Trophoblast cell (in vitro differentiated cells and primary cell): Measurements from ENCODE around the gene GPR132.
A peak's percentile ranks its signal among the peaks of the same experiment; 100 is the strongest.
"Not testable (repeated sequence)": the region's sequence is repeated elsewhere in the genome, so short reads cannot be mapped to it uniquely, and the experiment has no call there.

Source experiments
- DNase-seq, 2 donors: peaks; one replicate each; pipeline ENCODE4 v3.0.0-alpha.2; 2016
- H2AFZ ChIP-seq: 2 replicates; pipeline ENCODE4 v1.6.1; 2013; ENCODE audit warnings: low read length, moderate library complexity, mild to moderate bottlenecking; ENCODE audit not compliant: insufficient read depth, poor library complexity
- H2AK5ac ChIP-seq: 2 replicates; pipeline ENCODE4 v1.6.1; 2013; ENCODE audit warnings: mild to moderate bottlenecking, low read length
- H2BK120ac ChIP-seq: 2 replicates; pipeline ENCODE4 v1.6.1; 2013; ENCODE audit warnings: low read length, mild to moderate bottlenecking, moderate library complexity; ENCODE audit not compliant: insufficient read depth, poor library complexity
- H2BK12ac ChIP-seq: 2 replicates; pipeline ENCODE4 v1.6.1; 2013; ENCODE audit warnings: mild to moderate bottlenecking, low read length, moderate library complexity
- H2BK5ac ChIP-seq: 2 replicates; pipeline ENCODE4 v1.6.1; 2013; ENCODE audit warnings: low read length, low read depth, moderate library complexity, mild to moderate bottlenecking; ENCODE audit not compliant: poor library complexity
- H3K14ac ChIP-seq: 2 replicates; pipeline ENCODE4 v1.6.1; 2013; ENCODE audit warnings: mild to moderate bottlenecking, low read length
- H3K18ac ChIP-seq: 2 replicates; pipeline ENCODE4 v1.6.1; 2013; ENCODE audit warnings: mild to moderate bottlenecking, low read length
- H3K23ac ChIP-seq: 2 replicates; pipeline ENCODE4 v1.6.1; 2013; ENCODE audit warnings: low read length
- H3K27ac ChIP-seq: 2 replicates; pipeline ENCODE4 v1.5.1; 2013; ENCODE audit warnings: low read depth, mild to moderate bottlenecking, inconsistent platforms, low read length, moderate library complexity
- H3K27me3 ChIP-seq: 2 replicates; pipeline ENCODE4 v1.6.1; 2013; ENCODE audit warnings: inconsistent platforms, mild to moderate bottlenecking, low read length, moderate library complexity; ENCODE audit not compliant: insufficient read depth
- H3K36me3 ChIP-seq, 2 experiments: 1 replicate in 1 of 2; 2 replicates in 1 of 2; pipeline ENCODE4 v1.6.1; 2013; ENCODE audit warnings: low read length in 2 of 2, mild to moderate bottlenecking in 2 of 2, moderate library complexity in 1 of 2; ENCODE audit not compliant: insufficient read depth in 2 of 2, control insufficient read depth in 1 of 2
- H3K4ac ChIP-seq: 2 replicates; pipeline ENCODE4 v1.6.1; 2013; ENCODE audit warnings: low read depth, mild to moderate bottlenecking, low read length, moderate library complexity
- H3K4me1 ChIP-seq, 2 experiments: 1 replicate in 1 of 2; 2 replicates in 1 of 2; pipeline ENCODE4 v1.6.1; 2013; ENCODE audit warnings: low read length in 2 of 2, mild to moderate bottlenecking in 2 of 2, moderate library complexity in 1 of 2; ENCODE audit not compliant: insufficient read depth in 2 of 2, control insufficient read depth in 1 of 2
- H3K4me2 ChIP-seq: 2 replicates; pipeline ENCODE4 v1.6.1; 2013; ENCODE audit warnings: inconsistent platforms, mild to moderate bottlenecking, low read length, moderate library complexity
- H3K4me3 ChIP-seq: 2 replicates; pipeline ENCODE4 v1.5.1; 2013; ENCODE audit warnings: mild to moderate bottlenecking, low read depth, low read length, inconsistent platforms
- H3K79me1 ChIP-seq: one replicate; pipeline ENCODE4 v1.6.1; 2013; ENCODE audit warnings: low read length
- H3K79me2 ChIP-seq: 2 replicates; pipeline ENCODE4 v1.6.1; 2013; ENCODE audit warnings: low read length, mild to moderate bottlenecking; ENCODE audit not compliant: control insufficient read depth, insufficient read depth, poor library complexity
- H3K9ac ChIP-seq: 2 replicates; pipeline ENCODE4 v1.6.1; 2013; ENCODE audit warnings: mild to moderate bottlenecking, low read length
- H3K9me3 ChIP-seq: 2 replicates; pipeline ENCODE4 v1.6.1; 2013; ENCODE audit warnings: low read depth, mild to moderate bottlenecking, control low read depth, inconsistent platforms, low read length; ENCODE audit not compliant: insufficient read depth
- H4K12ac ChIP-seq: 2 replicates; pipeline ENCODE4 v1.6.1; 2013; ENCODE audit warnings: low read depth, mild to moderate bottlenecking, low read length, moderate library complexity
- H4K8ac ChIP-seq: 2 replicates; pipeline ENCODE4 v1.6.1; 2013; ENCODE audit warnings: low read depth, mild to moderate bottlenecking, low read length, moderate library complexity
- H4K91ac ChIP-seq: one replicate; pipeline ENCODE4 v1.6.1; 2013; ENCODE audit warnings: low read depth, mild to moderate bottlenecking, low read length, moderate library complexity
- WGBS: extraction: QIAGEN DNeasy Blood & Tissue Kit; methylation state at CpG from one replicate; pipeline ENCODE4 v1.1.7; 2013; ENCODE audit warnings: missing lambda C conversion rate; ENCODE audit not compliant: insufficient read length, insufficient coverage; ENCODE audit errors: extremely low coverage; 5-methylcytosine and 5-hydroxymethylcytosine counted together

The GPR132 gene

GRCh38 chr14:105064001-105064400, 1.2 kb downstream of the GPR132 start:
- H3K4me3 ChIP-seq, result no peak overlapping the region

DNA sequence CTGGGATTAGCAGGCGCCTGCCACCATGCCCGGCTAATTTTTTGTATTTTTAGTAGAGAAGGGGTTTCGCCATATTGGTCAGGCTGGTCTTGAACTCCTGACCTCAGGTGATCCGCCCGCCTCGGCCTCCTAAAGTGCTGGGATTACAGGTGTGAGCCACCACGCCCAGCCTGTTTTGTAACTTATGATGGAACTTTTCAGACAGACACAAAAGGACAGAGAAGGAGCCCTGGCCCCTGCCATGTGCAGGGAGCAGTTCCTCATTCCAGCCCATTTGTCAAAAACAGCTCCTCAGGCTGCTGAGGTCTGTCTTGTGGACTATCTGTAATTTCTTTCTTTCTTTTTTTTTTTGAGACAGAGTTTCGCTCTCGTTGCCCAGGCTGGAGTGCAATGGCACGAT, 1.7 kb downstream of the GPR132 start:
- not testable (repeated sequence) for H3K79me2 ChIP-seq, H4K8ac ChIP-seq, H3K14ac ChIP-seq, H3K27me3 ChIP-seq, H4K91ac ChIP-seq, H3K4me2 ChIP-seq, H3K27ac ChIP-seq, H2AFZ ChIP-seq, H2AK5ac ChIP-seq, H3K4ac ChIP-seq, H3K9ac ChIP-seq, H3K4me3 ChIP-seq, H2BK12ac ChIP-seq, H3K9me3 ChIP-seq, H3K4me1 ChIP-seq, H4K12ac ChIP-seq, H3K36me3 ChIP-seq, H3K23ac ChIP-seq, H2BK5ac ChIP-seq, H2BK120ac ChIP-seq, H3K18ac ChIP-seq, H3K79me1 ChIP-seq
- no CpG with 5 or more reads among the region's 10 CpGs for WGBS
- DNase-seq, result peak; percentile 66 to 74

More at GRCh38 chr14:105064001-105064400, 1.2 kb downstream of the GPR132 start:
- peaks cover 3 to 8% of the 10 kb centered on the region in 2 experiments for H3K4me1 ChIP-seq
- H2AK5ac ChIP-seq, result no peak overlapping the region
- H4K8ac ChIP-seq, result no peak overlapping the region
- H3K27ac ChIP-seq, result no peak overlapping the region
- peaks cover 3% of the 10 kb centered on the region for H3K9me3 ChIP-seq
- H3K79me1 ChIP-seq, result no peaks in the 10 kb centered on the region
- no peak overlapping the region for H2BK120ac ChIP-seq
- no CpG with 5 or more reads among the region's 10 CpGs for WGBS
- H3K4ac ChIP-seq, result no peak overlapping the region
- H4K12ac ChIP-seq, result no peak overlapping the region
- H3K4me2 ChIP-seq, result no peak overlapping the region
- no peak overlapping the region for H2BK12ac ChIP-seq
- no peaks in the 10 kb centered on the region for H3K36me3 ChIP-seq
- no peak overlapping the region for H3K18ac ChIP-seq
- H3K79me2 ChIP-seq, result no peaks in the 10 kb centered on the region
- no peak overlapping the region for H4K91ac ChIP-seq
- no peak overlapping the region for H3K14ac ChIP-seq
- H2BK5ac ChIP-seq, result no peak overlapping the region
- no peak overlapping the region for H3K9ac ChIP-seq
- peak in 1 of 2 donors; percentile 58 for DNase-seq
- no peaks in the 10 kb centered on the region for H3K27me3 ChIP-seq
- no peak overlapping the region for H2AFZ ChIP-seq
- no peak overlapping the region for H3K23ac ChIP-seq

GRCh38 chr14:105063056-105063455, 2.2 kb downstream of the GPR132 start:
- DNase-seq, result no peak
- no peak overlapping the region for H3K9ac ChIP-seq
- H3K36me3 ChIP-seq, result no peaks in the 10 kb centered on the region
- no peak overlapping the region for H3K4me2 ChIP-seq
- H2AFZ ChIP-seq, result no peak overlapping the region
- no peak overlapping the region for H3K4ac ChIP-seq
- H3K18ac ChIP-seq, result no peak overlapping the region
- peaks cover 3% of the 10 kb centered on the region for H3K9me3 ChIP-seq
- H3K27ac ChIP-seq, result no peak overlapping the region
- WGBS, result no CpG with 5 or more reads among the region's 10 CpGs
- no peak overlapping the region for H2BK120ac ChIP-seq
- H2BK5ac ChIP-seq, result no peak overlapping the region
- no peaks in the 10 kb centered on the region for H3K79me1 ChIP-seq
- no peak overlapping the region for H3K14ac ChIP-seq
- H3K79me2 ChIP-seq, result peaks cover 1% of the 10 kb centered on the region
- no peak overlapping the region for H4K8ac ChIP-seq
- H3K4me1 ChIP-seq, result peaks cover 3 to 8% of the 10 kb centered on the region in 2 experiments
- no peak overlapping the region for H2AK5ac ChIP-seq
- no peak overlapping the region for H4K12ac ChIP-seq
- no peaks in the 10 kb centered on the region for H3K27me3 ChIP-seq
- H3K4me3 ChIP-seq, result no peak overlapping the region
- no peak overlapping the region for H4K91ac ChIP-seq
- H2BK12ac ChIP-seq, result no peak overlapping the region
- H3K23ac ChIP-seq, result no peak overlapping the region

- Histone ChIP-seq H3K36me3 (no peaks in the 10 kb centered on the region), H3K4me3 (no peak overlapping the region), H3K27ac (no peak overlapping the region), H3K23ac (no peak overlapping the region), H3K4ac (no peak overlapping the region), H3K79me2 (peaks cover 1% of the 10 kb centered on the region), H3K9ac (no peak overlapping the region), H4K12ac (no peak overlapping the region), H2BK5ac (no peak overlapping the region), H3K14ac (no peak overlapping the region), H2AFZ (no peak overlapping the region), H3K4me1 (peaks cover 0 to under 1% of the 10 kb centered on the region in 2 experiments), H2AK5ac (no peak overlapping the region), H3K4me2 (no peak overlapping the region), H3K79me1 (no peaks in the 10 kb centered on the region), H3K9me3 (peaks cover 3% of the 10 kb centered on the region), H2BK120ac (no peak overlapping the region), H2BK12ac (no peak overlapping the region), H3K18ac (no peak overlapping the region), H3K27me3 (no peaks in the 10 kb centered on the region), H4K91ac (no peak overlapping the region), H4K8ac (no peak overlapping the region)
- DNase-seq, result no peak
- no CpG with 5 or more reads among the region's 7 CpGs for WGBS
Observed at GRCh38 chr14:105062048-105062433, 3.2 kb downstream of the GPR132 start.
